Activated CD8-positive, alpha-beta memory T cell treated with anti-CD3 and anti-CD28 coated beads, Interleukin-2, amount 10 ng/mL, durations not matched to agents 7 days and 5 days (primary cell): ENCODE data around the gene ABHD17A. TPM values are rescaled to one million over a fixed set of nuclear protein-coding genes. Genes with fewer than 3 reads are reported as not detected.
"Not testable (repeated sequence)": the region's sequence is repeated elsewhere in the genome, so short reads cannot be mapped to it uniquely, and the experiment has no call there.

Experiments
- ATAC-seq: fragments of 150-1000 bp; cut with Tn5 transposase; one replicate; pipeline ENCODE4 v1.10.0; 2021; ENCODE audit warnings: moderate library complexity
- CTCF ChIA-PET: fragments of 350-600 bp; sonication (Branson Sonifier 250); formaldehyde crosslinking; loops from one replicate; lab custom pipeline; 2021; ENCODE audit warnings: antibody characterized with exemption; lab: Charles Lee
- DNase-seq: peaks from one replicate; pipeline ENCODE4 v3.0.0-alpha.2; 2020
- H3K27ac Mint-ChIP-seq: one replicate; pipeline ENCODE4 v1.8.0; 2021; ENCODE audit warnings: mild to moderate bottlenecking, mixed read lengths
- H3K27me3 Mint-ChIP-seq: one replicate; pipeline ENCODE4 v1.8.0; 2021; ENCODE audit warnings: mixed read lengths
- H3K36me3 Mint-ChIP-seq: one replicate; pipeline ENCODE4 v1.8.0; 2021; ENCODE audit warnings: mild to moderate bottlenecking, mixed read lengths
- H3K4me1 Mint-ChIP-seq: one replicate; pipeline ENCODE4 v1.8.0; 2021; ENCODE audit warnings: mixed read lengths
- H3K4me3 Mint-ChIP-seq: one replicate; pipeline ENCODE4 v1.8.0; 2021; ENCODE audit warnings: mild to moderate bottlenecking, moderate library complexity, mixed read lengths
- H3K9me3 Mint-ChIP-seq: one replicate; pipeline ENCODE4 v1.8.0; 2022; ENCODE audit warnings: low read depth, mixed read lengths
- total RNA-seq, 2 experiments: library from RNA; stranded (reverse); gene quantifications; one replicate each; pipeline ENCODE4 v1.2.3, GENCODE V29; 2021

Gene ABHD17A
- 100 to 1,000 TPM; 156 to 189 TPM for total RNA-seq

DNA sequence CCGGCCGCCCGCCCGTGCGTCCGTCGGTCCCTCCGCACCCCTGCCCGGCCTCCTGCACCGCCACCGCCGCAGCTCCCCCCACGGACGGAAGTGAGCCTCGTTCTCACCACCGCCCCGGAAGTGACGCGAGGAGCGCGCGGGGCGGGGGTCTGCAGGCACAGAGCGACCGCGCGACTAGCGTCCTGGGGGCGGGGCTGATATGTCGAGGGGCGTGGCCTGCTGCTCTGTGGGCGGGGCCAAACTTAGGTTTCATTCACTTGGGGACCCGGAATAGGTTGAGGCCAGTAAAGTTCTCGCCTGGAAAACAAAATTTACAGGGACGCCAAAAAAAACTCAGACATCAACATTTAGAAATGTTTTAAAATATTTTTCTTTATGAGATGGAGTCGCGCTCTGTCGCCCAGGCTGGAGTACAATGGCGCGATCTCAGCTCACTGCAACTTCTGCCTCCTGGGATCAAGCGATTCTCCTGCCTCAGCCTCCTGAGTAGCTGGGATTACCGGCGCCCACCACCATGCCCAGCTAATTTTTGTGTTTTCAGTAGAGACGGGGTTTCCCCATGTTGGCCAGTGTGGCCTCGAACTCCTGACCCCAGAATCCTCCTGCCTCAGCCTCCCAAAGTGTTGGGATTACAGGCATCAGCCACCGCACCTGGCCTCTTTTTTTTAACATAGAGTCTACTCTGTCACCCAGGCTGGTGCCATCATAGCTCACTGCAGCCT lies at the start of gene ABHD17A:
TSS of gene ABHD17A (minus strand) at position 99 of the 722 bp plus-strand sequence. CDS start 3,930 bp downstream, outside the sequence.
- peaks cover 32% of the 10 kb centered on the region for H3K4me1 Mint-ChIP-seq
- not testable (repeated sequence) for H3K27me3 Mint-ChIP-seq, H3K9me3 Mint-ChIP-seq
- peak; percentile 96 for DNase-seq
- CTCF ChIA-PET = interaction anchor here (0.6 to 2.4 kb wide), 5 partner anchors 9 to 21 kb away, joined by 3 to 12 read pairs (median 3); no protein-coding TSS in a partner anchor
- peak; percentile 70 for ATAC-seq
- peaks cover 18% of the 10 kb centered on the region for H3K36me3 Mint-ChIP-seq
- peak within 1 kb of the TSS; percentile 98 for H3K27ac Mint-ChIP-seq
- peak within 1 kb of the TSS; percentile 90 for H3K4me3 Mint-ChIP-seq

DNA sequence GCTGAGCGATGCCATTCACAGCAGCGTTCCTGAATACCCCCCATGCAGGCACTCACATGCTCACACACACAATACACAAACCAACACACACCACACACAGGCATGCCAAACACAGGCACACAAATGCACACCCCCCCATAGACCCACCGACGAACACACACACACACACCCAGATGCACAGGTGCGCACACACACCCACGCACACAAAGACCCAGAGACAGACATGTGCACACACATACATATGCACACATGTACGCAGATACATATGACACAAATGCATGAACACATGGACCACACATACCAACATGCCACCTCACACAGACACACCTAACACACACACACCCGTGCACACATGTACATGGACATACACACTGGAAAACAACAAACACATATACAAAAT lies 48.6 kb upstream of the ABHD17A start:
- H3K4me3 Mint-ChIP-seq = no peak overlapping the region
- no peak overlapping the region for H3K27ac Mint-ChIP-seq
- H3K9me3 Mint-ChIP-seq = peaks cover 13% of the 10 kb centered on the region
- peaks cover 19% of the 10 kb centered on the region for H3K4me1 Mint-ChIP-seq
- no peaks in the 10 kb centered on the region for H3K27me3 Mint-ChIP-seq
- ATAC-seq = no peak
- CTCF ChIA-PET = no interaction called here
- H3K36me3 Mint-ChIP-seq = peaks cover 28% of the 10 kb centered on the region
- DNase-seq = no peak

DNA sequence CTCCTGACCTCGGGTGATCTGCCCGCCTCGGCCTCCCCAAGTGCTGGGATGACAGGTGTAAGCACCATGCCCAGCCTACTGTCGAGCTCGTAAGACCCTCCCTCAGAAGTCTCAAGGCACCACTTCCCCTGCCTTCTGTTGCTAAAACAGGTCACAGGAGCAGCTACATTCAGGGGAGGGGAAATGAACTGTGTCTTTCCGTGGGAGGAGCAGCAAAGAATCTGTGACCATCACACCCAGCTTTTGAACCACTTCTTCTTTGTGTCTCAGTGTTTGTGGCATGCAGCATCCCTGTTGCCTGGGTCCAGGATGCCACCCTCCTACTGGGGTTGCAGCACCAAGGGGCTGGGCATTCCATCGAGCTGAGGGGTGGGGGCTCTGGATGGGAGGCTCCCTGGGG lies 47.9 kb upstream of the ABHD17A start:
- ATAC-seq (no peak), DNase-seq (no peak)
- no peak overlapping the region for H3K4me3 Mint-ChIP-seq
- peaks cover 13% of the 10 kb centered on the region for H3K9me3 Mint-ChIP-seq
- H3K27ac Mint-ChIP-seq = no peak overlapping the region
- peaks cover 21% of the 10 kb centered on the region for H3K4me1 Mint-ChIP-seq
- H3K36me3 Mint-ChIP-seq = peaks cover 28% of the 10 kb centered on the region
- CTCF ChIA-PET = interaction anchor here (0.6 to 0.7 kb wide), 3 partner anchors 11 to 166 kb away, joined by 3 read pairs; no protein-coding TSS in a partner anchor
- H3K27me3 Mint-ChIP-seq = no peaks in the 10 kb centered on the region

DNA sequence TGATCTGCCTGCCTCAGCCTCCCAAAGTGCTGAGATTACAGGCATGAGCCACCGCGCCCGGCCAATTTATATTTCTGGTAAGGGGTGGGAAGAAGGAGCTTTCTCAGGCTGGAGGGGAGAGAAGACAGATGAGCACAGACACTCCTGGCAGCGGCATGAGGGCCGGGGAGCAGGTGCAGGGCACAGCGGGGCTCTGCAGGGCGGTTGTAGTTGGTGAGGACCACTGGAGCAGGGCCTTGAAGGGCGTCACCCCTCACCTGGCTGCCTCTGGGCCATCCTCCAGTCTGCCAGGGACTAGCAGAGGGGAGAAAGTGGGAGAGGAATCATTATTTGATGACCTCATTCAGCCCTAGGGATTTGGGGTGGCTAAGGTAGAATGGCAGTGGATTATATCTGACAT lies 47.1 kb upstream of the ABHD17A start:
- CTCF ChIA-PET = interaction anchor here (0.7 kb wide), 1 partner anchor 12 kb away, joined by 3 read pairs; no protein-coding TSS in a partner anchor
- no peak overlapping the region for H3K27ac Mint-ChIP-seq

DNA sequence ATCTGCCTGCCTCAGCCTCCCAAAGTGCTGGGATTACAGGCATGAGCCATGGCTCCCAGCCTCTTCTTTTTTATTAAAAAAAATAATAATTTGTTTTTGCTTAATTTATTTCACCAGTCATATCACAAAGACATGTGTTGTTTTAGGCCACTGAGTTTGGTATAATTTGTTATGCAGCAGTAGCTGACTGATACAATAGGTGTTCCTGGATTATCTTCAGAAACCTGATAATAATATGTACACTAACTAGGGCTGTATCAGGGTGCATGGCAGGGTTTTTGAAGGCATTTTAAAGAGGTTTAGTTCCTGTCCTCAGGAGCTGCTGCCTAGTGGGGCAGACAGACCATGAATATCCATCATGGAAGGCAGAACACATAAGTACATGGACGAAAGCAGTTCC lies 46.1 kb upstream of the ABHD17A start:
- CTCF ChIA-PET = interaction anchor here (2.5 to 3.4 kb wide), 3 partner anchors 14 to 31 kb away, joined by 7 to 11 read pairs (median 9); partner anchors contain the start of genes ADAT3 and SCAMP4
- DNase-seq (no peak), ATAC-seq (no peak)
- peaks cover 13% of the 10 kb centered on the region for H3K9me3 Mint-ChIP-seq
- peaks cover 21% of the 10 kb centered on the region for H3K4me1 Mint-ChIP-seq
- H3K4me3 Mint-ChIP-seq = no peak overlapping the region
- no peak overlapping the region for H3K27ac Mint-ChIP-seq
- peaks cover 25% of the 10 kb centered on the region for H3K36me3 Mint-ChIP-seq
- H3K27me3 Mint-ChIP-seq = no peaks in the 10 kb centered on the region

More for the DNA sequence above, 47.1 kb upstream of the ABHD17A start:
- DNase-seq = no peak
- Mint-ChIP-seq H3K4me1 (peaks cover 21% of the 10 kb centered on the region), H3K4me3 (no peak overlapping the region), H3K9me3 (peaks cover 13% of the 10 kb centered on the region), H3K36me3 (peaks cover 28% of the 10 kb centered on the region), H3K27me3 (no peaks in the 10 kb centered on the region)
- ATAC-seq = no peak

GRCh38 chr19:1929021-1929742 lies 43.9 kb upstream of the ABHD17A start:
- Mint-ChIP-seq H3K9me3 (peaks cover 11% of the 10 kb centered on the region), H3K27me3 (no peaks in the 10 kb centered on the region), H3K36me3 (peaks cover 15% of the 10 kb centered on the region), H3K27ac (no peak overlapping the region), H3K4me1 (peaks cover 14% of the 10 kb centered on the region), H3K4me3 (peak overlapping the region; percentile 59)
- CTCF ChIA-PET = interaction anchor here (0.6 to 4.4 kb wide), 25 partner anchors 20 to 520 kb away, joined by 3 to 26 read pairs (median 4); partner anchors contain the start of genes ADAT3, MOB3A and SCAMP4
- ATAC-seq (peak; percentile 96), DNase-seq (peak; percentile 89)

DNA sequence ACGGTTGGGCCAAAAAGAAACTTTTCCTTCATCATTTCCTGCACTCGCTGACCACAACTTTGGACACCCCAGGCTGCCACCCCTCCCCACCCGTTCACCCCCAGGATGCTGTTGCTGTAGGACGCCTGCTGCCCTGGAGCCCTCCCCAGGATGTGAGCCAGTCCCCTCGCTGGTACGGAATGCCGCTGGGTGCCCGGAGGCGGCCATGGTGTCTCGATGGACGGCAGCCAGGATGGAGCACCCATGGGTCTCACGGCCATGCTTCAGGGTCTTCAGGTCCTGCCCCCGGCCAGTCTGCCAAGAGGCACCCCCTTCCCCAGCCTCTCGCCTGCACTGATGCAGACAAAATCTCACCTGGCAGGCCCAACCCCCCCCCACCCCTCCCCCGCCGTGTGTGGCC lies 40.2 kb upstream of the ABHD17A start:
- DNase-seq = no peak
- Mint-ChIP-seq H3K36me3 (peaks cover 2% of the 10 kb centered on the region), H3K4me1 (peaks cover 39% of the 10 kb centered on the region), H3K4me3 (no peak overlapping the region), H3K9me3 (no peaks in the 10 kb centered on the region), H3K27me3 (no peaks in the 10 kb centered on the region), H3K27ac (no peak overlapping the region)
- ATAC-seq = no peak
- CTCF ChIA-PET = no interaction called here

DNA sequence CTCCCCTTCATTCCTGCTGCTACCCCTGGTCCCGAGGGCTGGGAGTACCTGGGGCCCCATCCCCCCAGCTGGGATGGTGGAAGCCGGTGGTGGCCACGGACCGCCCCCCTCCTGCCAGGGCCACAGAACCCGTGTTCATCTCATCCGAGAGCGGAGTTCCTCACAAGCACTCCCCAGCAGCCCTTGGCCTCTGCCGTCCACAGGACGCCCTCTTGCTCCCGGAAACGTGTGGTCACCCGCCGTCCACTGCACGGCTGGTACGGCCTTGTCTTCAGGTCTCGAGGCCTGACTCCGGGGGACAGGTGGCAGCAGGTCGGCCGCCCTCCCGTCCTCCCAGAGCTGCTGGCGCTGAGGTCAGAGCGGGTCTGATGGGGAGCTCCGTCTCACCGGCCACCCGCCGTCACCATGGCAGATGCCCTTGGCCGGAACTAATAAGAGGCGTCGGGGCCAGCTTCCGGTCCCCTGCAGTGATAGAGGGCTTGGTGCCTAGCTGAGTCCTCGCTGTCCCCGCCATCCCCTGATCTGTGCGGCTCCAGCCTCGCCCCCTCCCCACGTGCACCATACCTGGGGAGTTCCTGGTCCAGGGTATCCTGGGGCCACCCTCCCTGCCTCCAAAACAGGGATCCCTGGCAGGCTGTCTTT lies 39.1 kb upstream of the ABHD17A start:
- CTCF ChIA-PET = interaction anchor here (0.9 kb wide), 1 partner anchor 11 kb away, joined by 3 read pairs; no protein-coding TSS in a partner anchor
- Mint-ChIP-seq H3K27ac (no peak overlapping the region), H3K4me1 (peaks cover 34% of the 10 kb centered on the region), H3K9me3 (no peaks in the 10 kb centered on the region), H3K36me3 (peaks cover 3% of the 10 kb centered on the region), H3K4me3 (no peak overlapping the region), H3K27me3 (no peaks in the 10 kb centered on the region)
- DNase-seq (no peak), ATAC-seq (no peak)

GRCh38 chr19:1923319-1923718 lies 38.0 kb upstream of the ABHD17A start:
- Mint-ChIP-seq H3K27ac (peak overlapping the region; percentile 66), H3K9me3 (no peaks in the 10 kb centered on the region), H3K4me1 (peaks cover 31% of the 10 kb centered on the region), H3K27me3 (no peaks in the 10 kb centered on the region), H3K4me3 (no peak overlapping the region), H3K36me3 (peaks cover 5% of the 10 kb centered on the region)
- CTCF ChIA-PET = interaction anchor here (1.0 to 1.1 kb wide), 2 partner anchors 26 to 146 kb away, joined by 3 to 4 read pairs; no protein-coding TSS in a partner anchor
- DNase-seq (peak; percentile 66), ATAC-seq (peak; percentile 69)

DNA sequence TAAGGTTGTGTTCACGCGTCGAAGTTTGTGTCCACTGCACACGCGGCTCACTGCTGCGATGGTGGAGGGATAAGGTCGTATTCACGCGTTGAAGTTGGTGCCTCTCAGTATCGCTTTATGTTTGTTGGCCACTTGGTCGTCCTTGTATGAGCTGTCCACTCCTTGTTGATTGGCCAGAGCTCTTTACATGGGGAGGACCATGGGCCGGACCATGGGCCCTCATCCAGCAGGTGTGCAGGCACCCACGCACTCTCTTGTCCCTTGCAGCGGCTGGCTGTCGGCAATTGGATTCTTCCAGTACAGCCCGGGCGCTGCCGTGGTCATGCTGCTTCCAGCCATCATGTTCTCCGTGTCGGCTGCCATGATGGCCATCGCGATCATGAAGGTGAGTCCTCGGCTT lies 37.5 kb upstream of the ABHD17A start:
- CTCF ChIA-PET = interaction anchor here (0.7 to 1.1 kb wide), 2 partner anchors 23 to 25 kb away, joined by 4 read pairs; no protein-coding TSS in a partner anchor
- Mint-ChIP-seq H3K36me3 (peaks cover 5% of the 10 kb centered on the region), H3K27me3 (no peaks in the 10 kb centered on the region), H3K4me1 (peaks cover 29% of the 10 kb centered on the region), H3K27ac (peak overlapping the region; percentile 56), H3K9me3 (no peaks in the 10 kb centered on the region), H3K4me3 (no peak overlapping the region)
- DNase-seq = no peak
- no peak for ATAC-seq

- H3K9me3 Mint-ChIP-seq = no peaks in the 10 kb centered on the region
- peak overlapping the region; percentile 24 for H3K27ac Mint-ChIP-seq
- H3K4me1 Mint-ChIP-seq = peaks cover 25% of the 10 kb centered on the region
- CTCF ChIA-PET = no interaction called here
- H3K27me3 Mint-ChIP-seq = no peaks in the 10 kb centered on the region
- H3K4me3 Mint-ChIP-seq = no peak overlapping the region
- peak; percentile 61 for DNase-seq
- peak; percentile 40 for ATAC-seq
- H3K36me3 Mint-ChIP-seq = peaks cover 5% of the 10 kb centered on the region
Measured at GRCh38 chr19:1921825-1922224, 36.5 kb upstream of the ABHD17A start.

- Mint-ChIP-seq H3K27ac (peak overlapping the region; percentile 24), H3K4me1 (peaks cover 25% of the 10 kb centered on the region), H3K4me3 (no peak overlapping the region), H3K27me3 (no peaks in the 10 kb centered on the region), H3K9me3 (no peaks in the 10 kb centered on the region), H3K36me3 (peaks cover 5% of the 10 kb centered on the region)
- CTCF ChIA-PET = no interaction called here
- DNase-seq (no peak), ATAC-seq (no peak)
Measured at GRCh38 chr19:1921326-1921725, 36.0 kb upstream of the ABHD17A start.

DNA sequence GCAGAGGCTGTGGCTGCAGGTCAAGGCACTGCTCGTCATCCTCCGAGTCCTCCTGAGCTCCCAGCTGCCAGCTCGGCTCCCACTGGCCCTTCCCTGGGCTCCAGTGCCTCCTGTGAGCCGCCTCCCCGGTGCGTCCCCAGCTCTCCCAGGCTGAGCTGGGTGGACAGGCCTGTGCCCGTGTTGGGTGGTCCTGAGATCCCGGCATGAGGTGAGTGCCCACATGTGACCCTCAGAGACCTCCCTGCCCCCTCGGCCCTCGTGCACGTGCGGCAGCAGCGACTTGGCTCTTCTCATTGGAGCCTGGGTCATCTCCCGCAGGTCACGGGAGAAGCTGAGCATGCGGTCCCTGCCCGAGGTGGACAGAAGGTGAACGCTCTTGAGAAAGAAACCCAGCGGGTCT lies 35.3 kb upstream of the ABHD17A start:
- no peak for DNase-seq
- Mint-ChIP-seq H3K27ac (no peak overlapping the region), H3K4me1 (peaks cover 25% of the 10 kb centered on the region), H3K9me3 (no peaks in the 10 kb centered on the region), H3K4me3 (no peak overlapping the region), H3K36me3 (peaks cover 5% of the 10 kb centered on the region), H3K27me3 (no peaks in the 10 kb centered on the region)
- ATAC-seq = no peak
- CTCF ChIA-PET = interaction anchor here (0.6 kb wide), 1 partner anchor 10 kb away, joined by 3 read pairs; no protein-coding TSS in a partner anchor
